Putamen (tissue), 1 donor: ENCODE data around the gene SLC9A6.
"Not testable (repeated sequence)": the region's sequence is repeated elsewhere in the genome, so short reads cannot be mapped to it uniquely, and the experiment has no call there.

ENCODE experiments used
- DNase-seq: peaks from one replicate; pipeline ENCODE4 v3.0.0-alpha.2; 2016; ENCODE audit warnings: low spot score

The SLC9A6 gene

GRCh38 chrX:136030303-136031191, 45.3 kb downstream of the SLC9A6 start:
- DNase-seq = peak; percentile 5

DNA sequence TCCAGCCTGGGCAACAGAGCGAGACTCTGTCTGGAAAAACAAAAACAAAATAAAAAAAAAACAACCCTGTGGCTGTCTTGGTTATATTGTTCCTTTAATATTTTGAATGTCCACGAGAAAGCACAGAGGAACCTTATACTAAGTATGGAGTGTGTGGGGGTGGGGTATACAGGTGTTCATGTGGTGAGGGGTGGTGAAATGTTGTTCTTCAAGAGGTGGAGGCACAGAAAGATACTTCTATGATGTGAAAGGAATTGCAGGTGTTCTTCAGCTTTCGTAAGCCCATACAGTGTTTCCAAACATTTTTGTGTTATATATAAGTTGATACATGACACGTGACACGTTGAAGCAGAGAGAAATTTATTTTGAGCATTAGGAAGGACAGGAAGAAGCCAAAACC, 46.4 kb downstream of the SLC9A6 start:
- no peak for DNase-seq

- no peak for DNase-seq
Measured at GRCh38 chrX:136032370-136032769, 47.1 kb downstream of the SLC9A6 start.

DNA sequence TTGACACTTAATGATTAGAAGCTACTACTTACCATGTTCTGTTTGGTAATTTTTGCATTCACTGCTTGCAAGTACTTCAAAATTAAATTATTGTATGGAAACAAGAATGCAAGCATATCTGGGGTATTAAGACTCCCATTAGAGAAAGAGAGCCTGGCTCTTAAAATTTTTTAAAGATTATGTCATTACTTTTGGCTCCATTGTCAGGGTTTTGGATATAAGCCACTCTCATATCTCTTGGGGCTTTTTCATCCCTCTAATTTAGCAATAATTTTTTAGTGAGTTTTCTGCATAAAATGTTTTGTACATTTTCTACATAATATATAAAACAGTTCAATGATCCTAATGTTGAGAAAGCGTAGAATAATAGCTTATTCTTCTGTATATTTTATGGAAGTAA, 49.4 kb downstream of the SLC9A6 start:
- DNase-seq = no peak

- DNase-seq = no peak
Measured at GRCh38 chrX:136035663-136036062, 50.4 kb downstream of the SLC9A6 start.

DNA sequence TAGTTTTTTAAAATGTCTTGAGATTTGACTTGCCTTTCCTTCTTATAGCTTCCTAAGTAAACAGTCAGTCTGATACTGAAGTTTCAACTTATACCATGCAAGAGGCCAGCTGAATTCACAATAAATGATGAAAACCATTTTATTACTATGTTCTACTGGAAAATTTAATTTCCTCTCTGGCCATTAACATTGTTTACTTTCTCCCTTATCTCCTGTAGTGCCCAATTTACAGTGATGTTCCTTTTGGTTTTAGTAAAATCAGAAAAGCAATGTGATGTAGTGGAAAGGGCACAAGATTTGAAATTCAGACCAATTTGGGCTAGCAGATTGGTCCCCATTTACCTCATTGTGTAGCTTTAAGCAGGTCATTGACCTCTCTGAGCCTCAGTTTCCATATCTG, 54.2 kb downstream of the SLC9A6 start:
- no peak for DNase-seq

GRCh38 chrX:136039968-136040367, 54.7 kb downstream of the SLC9A6 start:
- no peak for DNase-seq

DNA sequence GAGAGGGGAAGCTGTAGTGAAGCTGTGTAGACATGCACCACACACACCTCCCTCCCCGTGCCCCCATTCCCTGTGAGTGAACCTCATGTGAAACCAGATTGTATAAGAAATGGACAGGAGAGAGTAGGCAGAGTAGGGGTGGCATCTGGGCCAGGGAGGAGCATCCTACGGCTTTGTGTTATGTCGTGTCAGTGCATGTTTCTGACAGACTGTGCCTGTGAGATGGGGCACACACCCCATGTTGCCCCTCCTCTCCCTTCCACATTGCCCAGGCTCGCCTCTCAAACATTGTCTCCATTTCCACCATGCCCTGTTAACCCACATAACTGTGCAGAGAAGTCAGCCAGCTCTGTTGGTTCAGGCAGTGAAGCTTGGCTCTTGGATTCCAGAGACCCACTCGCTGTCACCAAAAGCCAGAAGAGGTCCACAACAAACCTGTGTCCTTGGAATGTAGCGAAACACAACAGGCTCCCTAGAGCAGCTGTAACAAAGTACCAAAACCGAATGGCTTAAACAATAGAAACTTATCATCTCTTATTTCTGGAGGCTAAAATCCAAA, 56.1 kb downstream of the SLC9A6 start:
- DNase-seq = no peak

DNA sequence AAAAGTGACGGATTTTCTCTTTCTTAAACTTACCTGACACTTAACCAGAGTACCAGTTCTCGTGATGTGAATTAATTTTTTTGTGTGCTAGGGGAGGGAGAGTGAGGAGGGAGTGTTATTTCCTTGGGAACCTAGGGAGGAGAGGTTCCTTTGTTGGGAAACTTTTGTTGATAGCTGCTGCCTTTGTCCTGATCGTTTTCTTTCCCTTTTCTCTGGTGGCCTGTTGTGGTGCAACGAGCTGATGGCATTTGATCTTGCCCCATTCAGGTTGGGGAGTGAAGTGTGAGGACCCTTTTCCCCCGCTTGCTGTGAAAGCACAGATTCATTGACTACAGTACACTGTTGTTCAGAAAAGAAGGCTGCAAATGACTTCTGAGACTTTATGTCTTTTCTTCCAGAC, 59.8 kb downstream of the SLC9A6 start:
- DNase-seq = no peak

- no peak for DNase-seq
Measured at GRCh38 chrX:136046295-136047015, 61.2 kb downstream of the SLC9A6 start.

DNA sequence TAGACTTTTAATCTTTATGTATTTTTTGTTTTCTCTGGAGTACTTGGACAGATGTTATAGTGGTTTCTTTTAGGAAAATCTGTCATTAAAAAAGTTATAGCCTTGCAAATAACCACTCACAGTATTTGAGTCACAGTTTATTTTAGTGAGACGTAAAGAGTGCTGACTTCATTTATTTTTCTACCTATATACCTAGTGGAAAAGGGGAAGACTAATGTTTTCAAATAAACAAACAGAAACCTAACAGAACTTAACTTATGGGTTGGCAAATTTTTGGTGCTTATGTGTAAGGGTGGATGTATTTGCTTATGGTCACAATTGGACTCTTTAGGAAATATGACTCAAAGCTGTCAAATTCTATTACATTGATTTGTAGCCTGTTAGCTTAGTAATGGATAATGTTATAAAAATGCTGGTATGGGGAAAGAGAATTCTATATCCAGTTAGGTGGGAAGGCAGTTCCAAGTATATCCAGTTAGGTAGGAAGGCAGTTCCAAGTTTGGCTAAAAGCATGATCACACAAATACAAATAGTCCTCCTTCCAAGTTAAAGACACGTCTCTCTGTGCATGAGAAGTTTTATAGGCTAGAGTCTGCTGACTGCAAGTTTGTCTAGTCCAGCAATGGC, 61.9 kb downstream of the SLC9A6 start:
- no peak for DNase-seq

- no peak for DNase-seq
Measured at GRCh38 chrX:136047969-136048368, 62.7 kb downstream of the SLC9A6 start.

DNA sequence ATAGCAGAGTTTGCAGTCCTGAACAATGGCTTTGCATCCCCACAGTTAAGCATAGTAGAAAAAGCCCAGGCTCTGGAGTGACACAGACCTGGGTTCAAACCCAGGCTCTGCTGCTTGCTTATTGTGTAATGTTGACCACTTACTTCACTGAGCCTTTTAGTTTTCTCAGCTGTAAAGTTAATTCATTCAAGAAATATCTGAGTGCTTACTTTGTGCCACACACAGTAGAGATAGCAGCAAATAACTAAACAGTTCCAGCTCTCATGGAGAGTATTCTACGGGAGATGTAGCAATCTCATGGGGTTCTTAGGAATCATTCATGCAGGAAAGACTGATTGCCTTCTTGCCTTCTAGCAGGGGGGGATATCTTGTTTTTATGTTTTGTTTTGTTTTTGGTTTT, 63.2 kb downstream of the SLC9A6 start:
- DNase-seq = no peak

- no peak for DNase-seq
Measured at GRCh38 chrX:136049608-136050007, 64.4 kb downstream of the SLC9A6 start.

DNA sequence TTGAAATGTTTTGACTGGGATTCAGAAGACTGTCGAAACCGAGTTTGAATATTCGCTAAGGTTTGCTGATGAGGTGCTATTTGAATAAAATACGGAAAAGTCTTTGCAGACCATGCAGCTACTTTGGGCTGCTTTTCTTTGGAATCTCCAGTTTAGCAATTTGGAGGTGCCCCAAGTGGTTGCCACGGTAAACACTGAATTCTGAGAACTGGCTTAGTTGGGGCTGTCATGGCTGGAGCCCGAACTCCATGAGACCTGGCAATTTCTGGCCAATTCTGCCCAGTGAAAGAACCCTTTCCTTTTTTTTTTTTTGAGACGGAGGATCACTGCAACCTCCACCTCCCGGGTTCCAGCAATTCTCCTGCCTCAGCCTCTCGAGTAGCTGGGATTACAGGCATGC, 65.6 kb downstream of the SLC9A6 start:
- DNase-seq = not testable (repeated sequence)

DNA sequence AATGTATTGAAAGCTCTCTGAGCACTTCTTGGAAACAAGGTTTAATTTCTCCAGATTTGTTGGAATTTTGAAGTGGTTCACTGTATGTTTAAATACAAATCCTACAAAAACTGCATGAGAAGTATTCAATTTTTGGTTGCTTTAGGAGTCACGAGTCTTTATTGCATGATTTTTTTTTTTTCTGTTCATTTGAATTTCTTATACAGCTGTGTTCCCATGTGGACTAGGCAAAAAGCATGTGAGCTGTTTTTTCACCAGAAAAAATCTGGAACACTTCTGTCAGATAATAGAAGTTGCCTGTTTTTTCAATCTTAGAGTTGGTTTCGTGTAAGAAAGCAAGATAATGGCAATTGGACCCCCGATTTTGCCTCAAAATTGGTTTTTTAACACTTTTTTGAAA, 66.4 kb downstream of the SLC9A6 start:
- no peak for DNase-seq

GRCh38 chrX:136055651-136056221, 70.5 kb downstream of the SLC9A6 start:
- no peak for DNase-seq

- no peak for DNase-seq
Measured at GRCh38 chrX:136057567-136057966, 72.3 kb downstream of the SLC9A6 start.

- no peak for DNase-seq
Measured at GRCh38 chrX:136059350-136059749, 74.1 kb downstream of the SLC9A6 start.

DNA sequence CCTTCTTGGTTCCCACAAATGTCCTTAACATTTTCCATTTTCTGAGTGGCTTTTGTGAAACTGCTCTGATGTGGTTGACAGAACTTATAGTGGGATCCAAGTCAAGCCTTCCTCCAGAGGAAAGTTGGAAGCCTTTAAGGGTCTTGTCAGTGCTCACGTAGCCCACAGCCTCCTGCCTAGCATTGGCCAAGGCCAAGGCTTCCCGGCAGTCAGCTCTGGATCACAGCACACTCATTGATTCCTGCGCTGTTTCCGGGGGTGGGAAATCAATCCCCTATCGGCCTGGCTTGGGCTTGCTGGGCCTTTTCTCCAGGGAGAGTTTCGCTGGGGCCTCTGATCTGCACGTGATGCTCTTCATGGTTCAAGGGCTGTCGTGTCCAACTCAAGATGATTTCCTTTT, 76.1 kb downstream of the SLC9A6 start:
- DNase-seq = no peak

DNA sequence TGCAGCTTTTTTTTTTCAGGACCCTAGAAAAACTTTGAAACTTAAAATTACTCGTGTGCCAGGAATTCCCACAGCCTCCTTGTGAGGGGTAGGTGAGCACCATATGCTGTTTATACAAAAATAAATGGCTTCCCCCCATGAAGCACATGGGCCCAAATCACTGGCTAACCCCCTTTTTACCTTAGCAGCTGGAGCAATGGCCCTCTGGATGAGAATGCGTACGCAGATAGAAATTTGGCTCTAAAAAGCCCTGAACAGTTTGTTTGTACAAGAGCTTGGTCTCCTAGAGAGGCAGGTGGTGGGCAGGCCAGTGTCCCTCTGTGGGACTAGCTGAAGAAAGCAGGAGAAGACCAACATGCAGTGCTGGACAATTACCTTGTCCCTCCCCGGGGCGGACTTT, 76.5 kb downstream of the SLC9A6 start:
- DNase-seq = no peak

DNA sequence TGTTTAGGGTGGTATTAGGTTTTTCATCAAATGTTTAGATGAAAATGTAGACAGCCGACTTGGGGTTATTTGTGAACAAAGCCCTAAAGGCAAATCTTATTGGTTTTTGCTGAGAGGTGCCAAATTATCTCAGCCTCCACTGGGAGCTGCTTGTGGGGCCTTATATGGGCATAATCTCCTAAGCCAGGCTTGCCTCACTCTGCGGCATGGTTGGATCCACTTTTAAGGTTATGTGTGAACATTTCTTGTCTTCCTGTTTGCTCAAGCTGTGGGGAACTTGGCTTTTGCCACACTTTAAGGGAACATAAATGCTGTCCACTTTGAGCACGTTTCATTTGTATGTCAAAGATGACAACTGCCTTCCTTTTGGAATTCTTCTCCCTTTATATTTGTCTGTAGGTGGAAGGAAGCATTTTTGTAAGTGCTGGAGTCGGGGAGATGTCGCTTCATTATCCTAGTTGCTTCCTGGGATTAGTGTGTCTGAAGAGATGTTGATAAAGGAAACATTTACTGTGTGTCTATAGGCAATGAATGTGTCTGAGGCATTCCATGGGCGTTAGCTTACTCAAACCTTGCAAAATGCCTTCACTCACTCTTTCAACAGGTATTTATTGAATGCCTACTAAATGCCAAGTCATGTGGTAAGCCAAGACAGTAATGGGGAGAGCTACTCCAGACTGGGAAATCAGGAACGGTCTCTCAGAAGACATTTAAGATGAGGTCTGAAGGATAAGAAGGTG, 78.3 kb downstream of the SLC9A6 start:
- no peak for DNase-seq
